ENCODE results near the gene SENP1. TPM values are rescaled to one million over a fixed set of nuclear protein-coding genes. Genes with fewer than 3 reads are reported as not detected.

SENP1 gene
- total RNA-seq, 1 experiment from 2014 or later, result 28.8 TPM

DNA sequence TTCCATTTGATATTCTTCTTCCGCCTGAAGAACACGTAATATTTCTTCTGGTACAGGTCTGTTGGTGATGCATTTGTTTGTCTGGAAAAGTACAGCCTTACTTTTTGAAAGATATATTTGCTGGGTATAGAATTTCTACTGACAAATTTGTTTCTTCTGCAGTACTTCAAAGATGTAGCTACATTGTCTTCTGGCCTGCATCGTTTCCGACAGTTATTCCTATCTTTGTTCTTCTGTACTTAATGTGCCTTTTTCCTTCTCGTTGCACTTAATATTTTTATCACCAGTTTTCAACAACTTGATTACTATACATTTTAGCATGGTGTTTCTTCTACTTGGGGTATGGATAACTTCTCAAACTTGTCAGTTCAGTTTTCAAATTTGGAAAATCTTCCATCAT lies 47.1 kb downstream of the SENP1 start:
- Histone ChIP-seq H3K4me1 (ENCODE audit: insufficient read depth, low read length) (no peaks in the 10 kb centered on the region), H3K79me2 (ENCODE audit: insufficient read depth, low read length) (no peaks in the 10 kb centered on the region), H4K8ac (replicated peaks; ENCODE audit: insufficient read length, low read depth, low read length) (no peak overlapping the region), H2BK12ac (ENCODE audit: insufficient read length, low read depth, low read length) (no peak overlapping the region), H3K9me3 (ENCODE audit: control insufficient read depth, low read depth, low read length) (no peaks in the 10 kb centered on the region), H3K14ac (ENCODE audit: insufficient read depth, low read length) (no peak overlapping the region), H3K9ac (ENCODE audit: extremely low read depth, insufficient read length, low read length) (no peak overlapping the region), H3K27me3 (ENCODE audit: insufficient read depth, low read length) (no peaks in the 10 kb centered on the region), H3K4ac (ENCODE audit: low read depth, low read length) (no peak overlapping the region), H4K20me1 (ENCODE audit: control insufficient read depth, insufficient read depth, insufficient read length) (no peaks in the 10 kb centered on the region), H3T11ph (ENCODE audit: low read length) (no peak overlapping the region), H3K79me1 (ENCODE audit: insufficient read depth, low read depth, low read length, poor library complexity, severe bottlenecking) (no peaks in the 10 kb centered on the region), H3K27ac (ENCODE audit: insufficient read length, low read depth, low read length) (no peak overlapping the region), H2BK20ac (ENCODE audit: low read depth, low read length, poor library complexity, severe bottlenecking) (no peak overlapping the region), H3K56ac (ENCODE audit: insufficient read length, low read depth, low read length) (no peak overlapping the region), H2BK15ac (ENCODE audit: low read depth, low read length) (no peak overlapping the region), H3K23me2 (ENCODE audit: insufficient read length, low read depth, low read length, poor library complexity, severe bottlenecking) (no peaks in the 10 kb centered on the region), H4K5ac (ENCODE audit: insufficient read length, low read depth, low read length) (no peak overlapping the region), H2BK120ac (ENCODE audit: low read depth, low read length, poor library complexity, severe bottlenecking) (no peak overlapping the region), H2AFZ (ENCODE audit: low read length) (no peak overlapping the region), H2BK5ac (ENCODE audit: insufficient read length, low read length) (no peak overlapping the region), H3K4me2 (ENCODE audit: insufficient read depth, insufficient read length, low read length) (no peak overlapping the region), H4K91ac (ENCODE audit: insufficient read length, low read depth, low read length) (no peak overlapping the region), H2AK5ac (ENCODE audit: insufficient read length, low read length) (no peak overlapping the region), H3K23ac (ENCODE audit: insufficient read length, low read depth, low read length) (no peak overlapping the region), H3K18ac (ENCODE audit: insufficient read length, low read depth, low read length) (no peak overlapping the region)
- no CpG with 5 or more reads among the region's 5 CpGs for WGBS (ENCODE audit: extremely low coverage, insufficient read length, low lambda C conversion rate)
- no peaks in the 10 kb centered on the region for H3K4me1 Mint-ChIP-seq
- no peaks in the 10 kb centered on the region for H3K27me3 Mint-ChIP-seq (ENCODE audit: low read depth)
- no peak overlapping the region for H3K27ac Mint-ChIP-seq
- no peak for DNase-seq
- TF ChIP-seq, protein P1, sequence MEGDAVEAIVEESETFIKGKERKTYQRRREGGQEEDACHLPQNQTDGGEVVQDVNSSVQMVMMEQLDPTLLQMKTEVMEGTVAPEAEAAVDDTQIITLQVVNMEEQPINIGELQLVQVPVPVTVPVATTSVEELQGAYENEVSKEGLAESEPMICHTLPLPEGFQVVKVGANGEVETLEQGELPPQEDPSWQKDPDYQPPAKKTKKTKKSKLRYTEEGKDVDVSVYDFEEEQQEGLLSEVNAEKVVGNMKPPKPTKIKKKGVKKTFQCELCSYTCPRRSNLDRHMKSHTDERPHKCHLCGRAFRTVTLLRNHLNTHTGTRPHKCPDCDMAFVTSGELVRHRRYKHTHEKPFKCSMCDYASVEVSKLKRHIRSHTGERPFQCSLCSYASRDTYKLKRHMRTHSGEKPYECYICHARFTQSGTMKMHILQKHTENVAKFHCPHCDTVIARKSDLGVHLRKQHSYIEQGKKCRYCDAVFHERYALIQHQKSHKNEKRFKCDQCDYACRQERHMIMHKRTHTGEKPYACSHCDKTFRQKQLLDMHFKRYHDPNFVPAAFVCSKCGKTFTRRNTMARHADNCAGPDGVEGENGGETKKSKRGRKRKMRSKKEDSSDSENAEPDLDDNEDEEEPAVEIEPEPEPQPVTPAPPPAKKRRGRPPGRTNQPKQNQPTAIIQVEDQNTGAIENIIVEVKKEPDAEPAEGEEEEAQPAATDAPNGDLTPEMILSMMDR (conservative IDR thresholded peaks at IDR 0.05), result no peak
- no peak overlapping the region for H3K4me3 Mint-ChIP-seq
- H3K36me3 Mint-ChIP-seq (ENCODE audit: insufficient read depth in 1 of 3, low read depth in 3 of 3), result peaks cover 17 to 47% (median 38%) of the 10 kb centered on the region in 3 experiments; a peak in 6 of 7 replicates
- no peaks in the 10 kb centered on the region for H3K9me3 Mint-ChIP-seq
